Thoracic aorta (tissue), 2 donors: ENCODE measurements around the gene KCNMB1. TPM values are rescaled to one million over a fixed set of nuclear protein-coding genes. Genes with fewer than 3 reads are reported as not detected.
A peak's percentile ranks its signal among the peaks of the same experiment; 100 is the strongest.

Experiments
- ATAC-seq: fragments of 150-250 bp; one replicate; pipeline ENCODE4 v1.8.0; 2017; ENCODE audit warnings: low read depth; ENCODE audit not compliant: insufficient number of reproducible peaks, low FRiP score
- DNase-seq: peaks from one replicate; pipeline ENCODE4 v3.0.0-alpha.2; 2020; ENCODE audit warnings: low spot score
- H3K27ac ChIP-seq, 2 donors: fragments of 200-600 bp; sonication (generic); 1 replicate in 1 of 2; 2 replicates in 1 of 2; pipeline ENCODE4 v1.5.1; 2016; ENCODE audit warnings: mild to moderate bottlenecking in 2 of 2, moderate library complexity in 2 of 2
- H3K27me3 ChIP-seq: fragments of 200-600 bp; sonication (generic); replicated peaks from 2 replicates; pipeline ENCODE4 v1.6.0; 2016; ENCODE audit warnings: mild to moderate bottlenecking; ENCODE audit not compliant: insufficient read depth
- H3K36me3 ChIP-seq: fragments of 200-600 bp; sonication (generic); one replicate; pipeline ENCODE4 v1.5.1; 2016
- H3K4me1 ChIP-seq, 2 donors: fragments of 200-600 bp; sonication (generic); 1 replicate in 1 of 2; 2 replicates in 1 of 2; pipeline versions ENCODE4 v1.5.1 to v1.6.0; 2016; ENCODE audit warnings: low read depth in 2 of 2, mild to moderate bottlenecking in 1 of 2; ENCODE audit not compliant: control insufficient read depth in 1 of 2
- H3K4me3 ChIP-seq: fragments of 200-600 bp; sonication (generic); 2 replicates; pipeline ENCODE4 v1.5.1; 2016; ENCODE audit warnings: mild to moderate bottlenecking
- H3K9me3 ChIP-seq: fragments of 200-600 bp; sonication (generic); 2 replicates; pipeline ENCODE4 v1.5.1; 2016
- total RNA-seq, 2 donors: library from RNA; depleted of rRNA; stranded (reverse); fragments of >200 nt; gene quantifications; one replicate each; pipeline versions ENCODE4 v1.1.0 to v1.2.3, GENCODE V29; 2016
- TF ChIP-seq, protein P1 (sequence below): fragments of 200-600 bp; sonication (generic); IDR thresholded peaks from one replicate; pipeline ENCODE4 v1.5.1; 2019; ENCODE audit warnings: antibody characterized with exemption

KCNMB1 gene
- total RNA-seq, 2 donors from 2014 or later: 20.1 to 30.1 TPM

DNA sequence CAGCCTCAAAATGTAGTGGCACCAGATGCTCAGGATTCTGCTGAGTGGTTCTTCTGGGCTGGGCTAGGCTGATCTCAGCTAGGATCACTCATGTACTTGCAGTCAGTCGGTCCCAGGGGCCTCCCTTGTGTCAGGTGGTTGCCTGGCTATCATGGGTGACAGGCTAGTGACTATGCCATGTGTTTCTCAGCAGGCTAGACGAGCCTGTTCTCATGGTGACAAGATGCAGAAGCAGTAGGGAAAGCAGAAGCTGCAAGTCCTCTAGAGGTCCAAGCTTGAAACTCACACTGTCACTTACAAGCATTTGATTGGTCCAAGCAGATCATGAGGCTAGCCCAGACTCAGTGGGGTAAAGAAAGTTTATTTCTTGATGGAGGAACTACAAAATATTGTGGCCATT, 15.2 kb upstream of the KCNMB1 start:
- H3K4me3 ChIP-seq: no peak overlapping the region
- TF ChIP-seq, protein P1, sequence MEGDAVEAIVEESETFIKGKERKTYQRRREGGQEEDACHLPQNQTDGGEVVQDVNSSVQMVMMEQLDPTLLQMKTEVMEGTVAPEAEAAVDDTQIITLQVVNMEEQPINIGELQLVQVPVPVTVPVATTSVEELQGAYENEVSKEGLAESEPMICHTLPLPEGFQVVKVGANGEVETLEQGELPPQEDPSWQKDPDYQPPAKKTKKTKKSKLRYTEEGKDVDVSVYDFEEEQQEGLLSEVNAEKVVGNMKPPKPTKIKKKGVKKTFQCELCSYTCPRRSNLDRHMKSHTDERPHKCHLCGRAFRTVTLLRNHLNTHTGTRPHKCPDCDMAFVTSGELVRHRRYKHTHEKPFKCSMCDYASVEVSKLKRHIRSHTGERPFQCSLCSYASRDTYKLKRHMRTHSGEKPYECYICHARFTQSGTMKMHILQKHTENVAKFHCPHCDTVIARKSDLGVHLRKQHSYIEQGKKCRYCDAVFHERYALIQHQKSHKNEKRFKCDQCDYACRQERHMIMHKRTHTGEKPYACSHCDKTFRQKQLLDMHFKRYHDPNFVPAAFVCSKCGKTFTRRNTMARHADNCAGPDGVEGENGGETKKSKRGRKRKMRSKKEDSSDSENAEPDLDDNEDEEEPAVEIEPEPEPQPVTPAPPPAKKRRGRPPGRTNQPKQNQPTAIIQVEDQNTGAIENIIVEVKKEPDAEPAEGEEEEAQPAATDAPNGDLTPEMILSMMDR: no peak
- no peak for DNase-seq
- no peak for ATAC-seq
- no peaks in the 10 kb centered on the region for H3K36me3 ChIP-seq
- no peaks in the 10 kb centered on the region for H3K27me3 ChIP-seq
- H3K4me1 ChIP-seq: peaks cover 0 to 6% of the 10 kb centered on the region in 2 donors
- H3K27ac ChIP-seq: no peak overlapping the region
- no peaks in the 10 kb centered on the region for H3K9me3 ChIP-seq

GRCh38 chr5:170403675-170404074, 14.5 kb upstream of the KCNMB1 start:
- Histone ChIP-seq H3K27ac (no peak overlapping the region), H3K27me3 (no peaks in the 10 kb centered on the region), H3K9me3 (no peaks in the 10 kb centered on the region), H3K36me3 (no peaks in the 10 kb centered on the region), H3K4me3 (no peak overlapping the region), H3K4me1 (peaks cover 0 to 4% of the 10 kb centered on the region in 2 donors)
- ATAC-seq (no peak), DNase-seq (no peak)
- TF ChIP-seq, protein P1: no peak

DNA sequence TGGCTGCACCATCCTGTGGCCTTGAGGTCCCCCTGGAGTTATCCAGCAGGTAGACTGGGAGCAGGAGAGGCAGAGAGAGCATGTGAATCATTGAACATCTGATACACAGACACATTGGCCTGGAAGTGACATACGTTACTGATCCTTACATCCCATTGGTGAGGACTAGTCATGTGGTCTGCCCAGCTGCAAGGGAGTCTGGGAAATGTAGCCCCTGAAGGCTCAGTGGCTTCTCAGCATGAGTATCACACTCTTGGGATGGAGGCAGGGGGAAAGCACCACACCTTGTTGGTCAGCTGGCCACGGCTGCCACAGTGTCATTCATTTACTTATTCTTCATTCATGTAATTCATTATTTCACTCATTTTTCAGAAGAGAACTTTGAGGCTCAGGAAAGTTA, 13.3 kb upstream of the KCNMB1 start:
- H3K9me3 ChIP-seq: no peaks in the 10 kb centered on the region
- H3K27ac ChIP-seq: no peak overlapping the region
- no peaks in the 10 kb centered on the region for H3K36me3 ChIP-seq
- ATAC-seq (no peak), DNase-seq (no peak)
- no peaks in the 10 kb centered on the region for H3K4me1 ChIP-seq
- no peak overlapping the region for H3K4me3 ChIP-seq
- TF ChIP-seq, protein P1: no peak
- H3K27me3 ChIP-seq: no peaks in the 10 kb centered on the region

DNA sequence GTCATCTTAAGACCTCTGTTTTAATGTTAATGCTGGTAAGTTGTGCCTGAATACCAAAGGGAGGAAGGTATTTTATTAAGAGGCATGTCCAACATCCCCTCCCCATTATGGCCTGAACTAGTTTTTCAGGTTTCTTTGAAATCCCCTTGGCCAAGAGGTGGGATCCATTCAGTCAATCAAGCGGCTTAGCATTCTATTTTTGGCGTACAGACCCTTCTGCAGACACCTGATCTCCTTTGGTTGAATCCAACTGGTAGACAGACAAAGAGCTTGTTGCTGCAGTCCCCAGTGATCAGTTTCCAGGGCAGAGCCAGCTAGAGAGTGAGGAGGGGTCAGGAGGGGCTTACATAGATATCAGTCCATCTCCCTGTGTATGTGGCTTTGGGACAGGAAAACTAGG, 7.9 kb upstream of the KCNMB1 start:
- Histone ChIP-seq H3K4me3 (no peak overlapping the region), H3K27ac (no peak overlapping the region), H3K4me1 (peaks cover 8 to 20% of the 10 kb centered on the region in 2 donors), H3K27me3 (no peaks in the 10 kb centered on the region), H3K9me3 (no peaks in the 10 kb centered on the region), H3K36me3 (no peaks in the 10 kb centered on the region)
- TF ChIP-seq, protein P1: no peak
- DNase-seq (no peak), ATAC-seq (no peak)

GRCh38 chr5:170393958-170394357, 4.8 kb upstream of the KCNMB1 start:
- Histone ChIP-seq H3K4me1 (peaks cover 13 to 42% of the 10 kb centered on the region in 2 donors), H3K27me3 (no peaks in the 10 kb centered on the region), H3K27ac (no peak overlapping the region), H3K9me3 (no peaks in the 10 kb centered on the region), H3K36me3 (no peaks in the 10 kb centered on the region), H3K4me3 (peak overlapping the region; percentile 18)
- TF ChIP-seq, protein P1: no peak
- ATAC-seq (no peak), DNase-seq (no peak)
